Measurements from ENCODE around the gene SLC43A3. TPM values are rescaled to one million over a fixed set of nuclear protein-coding genes. Genes with fewer than 3 reads are reported as not detected.

The SLC43A3 gene
- total RNA-seq, 2 experiments from 2014 or later, result 41.3 to 62.1 TPM

GRCh38 chr11:57397394-57397990 lies 29.4 kb downstream of the SLC43A3 start:
- H3K79me2 ChIP-seq (ENCODE audit: insufficient read depth, low read depth, low read length), result no peaks in the 10 kb centered on the region
- H3K4me3 ChIP-seq (ENCODE audit: low read depth, low read length, poor library complexity, severe bottlenecking), result no peak overlapping the region
- CTCF ChIA-PET (ENCODE audit: unreplicated experiment), result no interaction called here
- TF ChIP-seq CTCF (conservative IDR thresholded peaks at IDR 0.05; ENCODE audit: low read length) (no peak), EZH2phosphoT487 (IDR thresholded peaks at IDR 0.05; ENCODE audit: borderline replicate concordance, low read depth, low read length) (no peak)
- intact Hi-C loops (cut with micrococcal nuclease; ENCODE audit: unreplicated experiment), result no loop called here
- H3K4me1 ChIP-seq (ENCODE audit: insufficient read depth, low read length, poor library complexity, severe bottlenecking), result no peaks in the 10 kb centered on the region
- H4K20me1 ChIP-seq (ENCODE audit: insufficient read depth, low read length), result no peaks in the 10 kb centered on the region
- no TSS peak for BruUV-seq (replicated peaks)
- no peak overlapping the region for H2AFZ ChIP-seq (ENCODE audit: low read length)
- H3K9me2 ChIP-seq (ENCODE audit: insufficient read depth, low read length), result no peaks in the 10 kb centered on the region
- H3K4me2 ChIP-seq (ENCODE audit: low read length), result no peak overlapping the region
- DNase-seq (ENCODE audit: low spot score), result no peak
- POLR2A ChIA-PET, result no interaction called here
- H3K27ac ChIP-seq (ENCODE audit: low read depth, low read length, poor library complexity, severe bottlenecking), result no peak overlapping the region
- H3K9me3 ChIP-seq (ENCODE audit: low read length), result no peaks in the 10 kb centered on the region
- H3K36me3 ChIP-seq (ENCODE audit: insufficient read depth, low read length), result no peaks in the 10 kb centered on the region

GRCh38 chr11:57396744-57397143 lies 30.2 kb downstream of the SLC43A3 start:
- Histone ChIP-seq H3K27ac (ENCODE audit: low read depth, low read length, poor library complexity, severe bottlenecking) (no peak overlapping the region), H2AFZ (ENCODE audit: low read length) (no peak overlapping the region), H4K20me1 (ENCODE audit: insufficient read depth, low read length) (no peaks in the 10 kb centered on the region), H3K4me2 (ENCODE audit: low read length) (no peak overlapping the region), H3K4me1 (ENCODE audit: insufficient read depth, low read length, poor library complexity, severe bottlenecking) (no peaks in the 10 kb centered on the region), H3K79me2 (ENCODE audit: insufficient read depth, low read depth, low read length) (no peaks in the 10 kb centered on the region), H3K36me3 (ENCODE audit: insufficient read depth, low read length) (no peaks in the 10 kb centered on the region), H3K4me3 (ENCODE audit: low read depth, low read length, poor library complexity, severe bottlenecking) (no peak overlapping the region), H3K9me2 (ENCODE audit: insufficient read depth, low read length) (no peaks in the 10 kb centered on the region), H3K9me3 (ENCODE audit: low read length) (no peaks in the 10 kb centered on the region)
- CTCF ChIA-PET (ENCODE audit: unreplicated experiment), result no interaction called here
- POLR2A ChIA-PET, result no interaction called here
- intact Hi-C loops (cut with micrococcal nuclease; ENCODE audit: unreplicated experiment), result no loop called here
- DNase-seq (ENCODE audit: low spot score), result no peak
- BruUV-seq (replicated peaks), result no TSS peak
- TF ChIP-seq EZH2phosphoT487 (IDR thresholded peaks at IDR 0.05; ENCODE audit: borderline replicate concordance, low read depth, low read length) (no peak), CTCF (conservative IDR thresholded peaks at IDR 0.05; ENCODE audit: low read length) (no peak)

GRCh38 chr11:57395905-57396623 lies 30.9 kb downstream of the SLC43A3 start:
- ChIA-PET CTCF (ENCODE audit: unreplicated experiment) (no interaction called here), POLR2A (no interaction called here)
- BruUV-seq (replicated peaks), result no TSS peak
- DNase-seq (ENCODE audit: low spot score), result no peak
- H3K4me2 ChIP-seq (ENCODE audit: low read length), result no peak overlapping the region
- no peak overlapping the region for H3K27ac ChIP-seq (ENCODE audit: low read depth, low read length, poor library complexity, severe bottlenecking)
- H3K4me1 ChIP-seq (ENCODE audit: insufficient read depth, low read length, poor library complexity, severe bottlenecking), result no peaks in the 10 kb centered on the region
- intact Hi-C loops (cut with micrococcal nuclease; ENCODE audit: unreplicated experiment), result no loop called here
- H3K9me2 ChIP-seq (ENCODE audit: insufficient read depth, low read length), result no peaks in the 10 kb centered on the region
- no peaks in the 10 kb centered on the region for H3K79me2 ChIP-seq (ENCODE audit: insufficient read depth, low read depth, low read length)
- H2AFZ ChIP-seq (ENCODE audit: low read length), result no peak overlapping the region
- H4K20me1 ChIP-seq (ENCODE audit: insufficient read depth, low read length), result no peaks in the 10 kb centered on the region
- no peaks in the 10 kb centered on the region for H3K36me3 ChIP-seq (ENCODE audit: insufficient read depth, low read length)
- no peak for TF ChIP-seq EZH2phosphoT487 (IDR thresholded peaks at IDR 0.05; ENCODE audit: borderline replicate concordance, low read depth, low read length)
- no peak for TF ChIP-seq CTCF (conservative IDR thresholded peaks at IDR 0.05; ENCODE audit: low read length)
- H3K9me3 ChIP-seq (ENCODE audit: low read length), result no peaks in the 10 kb centered on the region
- H3K4me3 ChIP-seq (ENCODE audit: low read depth, low read length, poor library complexity, severe bottlenecking), result no peak overlapping the region
